ENCODE results near the gene MOB3A. TPM values are rescaled to one million over a fixed set of nuclear protein-coding genes. Genes with fewer than 3 reads are reported as not detected.

The MOB3A gene
- total RNA-seq, 1 donor from 2014 or later, result 6.0 TPM

DNA sequence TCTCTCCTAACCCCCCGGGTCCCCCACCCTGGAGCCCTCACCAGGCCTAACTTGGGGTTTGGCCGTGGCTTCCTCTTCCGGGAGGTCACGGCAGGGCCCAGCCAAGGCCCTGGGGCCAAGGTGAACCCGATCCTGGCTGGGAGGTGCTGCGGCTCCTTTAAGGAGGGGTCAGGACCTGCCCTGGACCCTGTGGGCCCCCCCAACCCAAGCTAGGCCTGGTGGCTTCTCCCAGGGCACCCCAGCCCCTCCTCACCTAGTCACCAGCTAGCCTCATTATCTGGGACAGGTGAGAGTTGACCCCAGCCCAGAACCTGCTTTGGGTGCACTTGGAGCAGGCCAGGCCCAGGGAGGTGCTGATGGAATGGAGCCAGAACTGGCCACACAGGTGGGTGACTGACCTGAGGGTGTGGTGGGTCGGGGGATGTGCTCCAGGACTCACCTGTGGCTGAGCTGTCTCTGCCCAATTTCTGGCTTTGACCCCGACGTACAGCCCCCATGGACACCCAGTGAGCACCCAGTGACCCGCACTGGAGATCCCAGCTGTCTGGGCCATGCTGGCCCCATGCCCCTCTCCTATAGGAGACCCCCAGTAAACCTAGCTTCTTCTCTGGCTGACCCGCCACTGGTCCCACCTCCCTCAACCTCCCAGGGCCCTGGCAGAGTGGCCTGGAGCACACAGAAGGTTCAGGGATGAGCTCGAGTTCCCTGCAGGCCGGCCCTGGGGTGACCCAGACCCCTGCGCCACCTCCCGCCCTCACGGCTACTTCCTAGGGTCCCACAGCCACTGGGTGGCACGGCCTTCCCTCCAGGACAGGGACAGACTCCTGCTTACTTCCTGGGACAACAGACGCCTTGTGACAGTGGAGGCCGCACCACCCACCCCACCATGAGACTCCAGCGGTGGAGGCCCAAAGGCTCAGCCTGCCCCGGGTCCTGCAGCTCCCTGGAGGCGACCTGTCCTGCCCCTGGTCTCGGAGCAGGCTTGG lies 38.3 kb downstream of the MOB3A start:
- no peak overlapping the region for H3K4me2 ChIP-seq
- H3K27ac Mint-ChIP-seq, result peak overlapping the region; percentile 42
- H3F3A ChIP-seq (ENCODE audit: low read depth), result peaks cover 39% of the 10 kb centered on the region
- no peaks in the 10 kb centered on the region for H3K9me3 Mint-ChIP-seq
- H3K36me3 ChIP-seq, result no peaks in the 10 kb centered on the region
- H3K27me3 ChIP-seq, result no peaks in the 10 kb centered on the region
- no peak overlapping the region for H3K4me3 Mint-ChIP-seq
- peaks cover 33% of the 10 kb centered on the region for H3K4me1 ChIP-seq
- no peaks in the 10 kb centered on the region for H4K20me1 ChIP-seq (ENCODE audit: low read depth)
- peak overlapping the region; percentile 58 for H3K27ac ChIP-seq
- no peak for DNase-seq (ENCODE audit: low spot score)
- no peak overlapping the region for H3K9ac ChIP-seq
- peaks cover 44% of the 10 kb centered on the region for H3K4me1 Mint-ChIP-seq
- H2AFZ ChIP-seq (replicated peaks), result no peak overlapping the region
- TF ChIP-seq CTCF (IDR thresholded peaks at IDR 0.05) (no peak), EZH2phosphoT487 (IDR thresholded peaks at IDR 0.05) (no peak)
- no peak overlapping the region for H3K4me3 ChIP-seq
- no peaks in the 10 kb centered on the region for H3K79me2 ChIP-seq (ENCODE audit: low read depth)
- H3K36me3 Mint-ChIP-seq, result no peaks in the 10 kb centered on the region
- peaks cover 6% of the 10 kb centered on the region for H3K27me3 Mint-ChIP-seq (ENCODE audit: insufficient read depth, low read depth)
- H3K9me3 ChIP-seq (ENCODE audit: low read depth), result no peaks in the 10 kb centered on the region

DNA sequence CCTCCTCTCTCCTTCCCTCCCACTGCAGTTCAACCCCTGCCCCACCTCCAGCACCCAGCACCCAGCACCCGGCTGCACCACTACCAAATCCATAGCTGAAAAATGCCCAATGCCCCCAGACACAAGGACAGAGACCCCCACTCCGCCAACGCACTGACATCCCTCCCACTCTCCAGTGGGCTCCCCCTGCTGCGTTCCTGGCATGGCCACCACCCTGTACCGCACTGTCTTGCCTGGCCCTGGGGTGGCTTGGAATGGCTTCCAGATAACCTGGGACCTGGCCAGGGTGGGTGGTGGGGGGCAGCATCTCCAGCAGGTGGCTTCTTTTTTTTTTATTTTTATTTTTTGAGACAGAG lies 39.3 kb downstream of the MOB3A start:
- Histone ChIP-seq H3F3A (ENCODE audit: low read depth) (peaks cover 36% of the 10 kb centered on the region), H3K27me3 (no peaks in the 10 kb centered on the region), H2AFZ (replicated peaks) (no peak overlapping the region), H4K20me1 (ENCODE audit: low read depth) (no peaks in the 10 kb centered on the region), H3K9ac (no peak overlapping the region), H3K27ac (no peak overlapping the region), H3K79me2 (ENCODE audit: low read depth) (no peaks in the 10 kb centered on the region), H3K4me1 (peaks cover 25% of the 10 kb centered on the region), H3K9me3 (ENCODE audit: low read depth) (no peaks in the 10 kb centered on the region), H3K4me2 (no peak overlapping the region), H3K36me3 (no peaks in the 10 kb centered on the region), H3K4me3 (no peak overlapping the region)
- Mint-ChIP-seq H3K36me3 (no peaks in the 10 kb centered on the region), H3K27me3 (ENCODE audit: insufficient read depth, low read depth) (peaks cover 6% of the 10 kb centered on the region), H3K9me3 (no peaks in the 10 kb centered on the region), H3K4me1 (peaks cover 38% of the 10 kb centered on the region), H3K27ac (peak overlapping the region; percentile 42), H3K4me3 (no peak overlapping the region)
- DNase-seq (ENCODE audit: low spot score), result no peak
- TF ChIP-seq EZH2phosphoT487 (IDR thresholded peaks at IDR 0.05) (no peak), CTCF (IDR thresholded peaks at IDR 0.05) (no peak), EZH2 (IDR thresholded peaks at IDR 0.05) (no peak)

DNA sequence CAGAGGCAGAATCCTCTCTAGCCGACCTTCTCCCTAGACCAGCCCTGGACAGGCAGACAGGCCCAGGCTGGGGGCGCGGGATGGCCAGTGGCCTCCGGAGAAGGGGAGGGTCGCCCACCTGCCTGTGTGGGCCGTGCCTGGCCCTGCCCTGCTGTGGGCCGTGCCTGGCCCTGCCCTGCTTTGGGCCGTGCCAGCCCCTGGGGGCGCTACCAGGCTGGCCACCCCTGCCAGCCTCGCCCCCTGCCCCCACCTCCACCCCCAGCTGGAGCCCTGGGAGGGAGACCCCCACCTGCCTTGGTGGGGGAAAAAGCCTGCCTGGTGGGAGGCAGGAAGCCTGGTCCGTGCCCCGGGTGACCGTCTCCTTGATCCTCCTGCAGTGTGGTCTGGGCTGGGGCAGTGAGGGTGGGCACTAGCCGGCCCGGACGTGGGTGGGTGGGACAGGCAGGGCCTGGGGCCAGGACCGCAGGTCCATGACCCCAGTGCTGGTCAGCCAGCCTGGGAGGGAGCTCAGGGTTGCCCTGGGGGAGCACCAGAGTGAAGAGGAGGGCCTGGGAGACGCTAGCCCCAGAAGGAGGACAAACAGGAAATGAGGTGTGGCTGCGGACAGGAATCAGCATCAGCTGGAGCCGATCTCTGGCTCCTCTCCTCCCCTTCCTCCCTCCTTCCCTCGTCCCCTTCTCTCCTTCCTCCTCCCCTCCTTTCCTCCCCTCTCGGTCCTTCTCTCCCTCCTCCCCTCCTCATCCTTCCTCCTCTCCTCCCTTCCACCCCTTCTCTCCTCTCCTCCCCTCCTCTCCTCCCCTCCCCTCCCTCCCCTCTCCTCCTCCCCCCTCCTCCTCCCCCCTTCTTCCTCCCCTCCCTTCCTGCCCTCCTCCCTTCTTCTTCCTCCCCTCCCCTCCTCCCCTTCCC lies 39.9 kb downstream of the MOB3A start:
- peaks cover 37% of the 10 kb centered on the region for H3F3A ChIP-seq (ENCODE audit: low read depth)
- TF ChIP-seq CTCF (IDR thresholded peaks at IDR 0.05) (no peak), EZH2 (IDR thresholded peaks at IDR 0.05) (no peak), EZH2phosphoT487 (IDR thresholded peaks at IDR 0.05) (no peak)
- H3K27me3 ChIP-seq, result no peaks in the 10 kb centered on the region
- no peak overlapping the region for H3K4me3 ChIP-seq
- no peaks in the 10 kb centered on the region for H3K9me3 Mint-ChIP-seq
- no peak for DNase-seq (ENCODE audit: low spot score)
- H3K9me3 ChIP-seq (ENCODE audit: low read depth), result no peaks in the 10 kb centered on the region
- H3K36me3 Mint-ChIP-seq, result no peaks in the 10 kb centered on the region
- H3K27me3 Mint-ChIP-seq (ENCODE audit: insufficient read depth, low read depth), result peaks cover 6% of the 10 kb centered on the region
- peak overlapping the region; percentile 93 for H3K27ac Mint-ChIP-seq
- no peak overlapping the region for H3K27ac ChIP-seq
- H3K4me2 ChIP-seq, result no peak overlapping the region
- H3K36me3 ChIP-seq, result no peaks in the 10 kb centered on the region
- peaks cover 25% of the 10 kb centered on the region for H3K4me1 ChIP-seq
- H3K4me1 Mint-ChIP-seq, result peaks cover 41% of the 10 kb centered on the region
- H4K20me1 ChIP-seq (ENCODE audit: low read depth), result no peaks in the 10 kb centered on the region
- no peak overlapping the region for H2AFZ ChIP-seq (replicated peaks)
- peak overlapping the region; percentile 65 for H3K4me3 Mint-ChIP-seq
- no peaks in the 10 kb centered on the region for H3K79me2 ChIP-seq (ENCODE audit: low read depth)
- H3K9ac ChIP-seq, result peak overlapping the region; percentile 20

Measured in neural progenitor cell (in vitro differentiated cells).